ENCODE results near the gene MANEAL.

DNA sequence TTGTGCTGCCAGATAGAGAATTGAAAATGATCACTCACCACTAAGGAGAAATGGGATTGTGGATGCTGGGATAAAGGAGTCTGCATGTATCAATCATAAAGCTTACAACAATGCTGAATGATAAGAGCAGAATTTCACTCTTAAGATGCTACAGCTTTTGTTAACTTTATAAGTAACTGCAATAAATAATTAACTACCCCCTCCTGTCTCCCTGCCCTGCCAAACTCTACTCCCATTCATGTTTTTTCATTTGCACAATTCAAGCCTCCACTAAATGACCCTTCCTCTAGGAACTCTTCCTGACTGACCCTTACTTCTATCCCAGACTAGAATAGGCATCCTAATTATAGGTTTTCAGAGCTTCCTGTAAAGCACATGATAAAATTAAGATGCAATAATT, 50.9 kb downstream of the MANEAL start:
- TF ChIP-seq, protein P1, sequence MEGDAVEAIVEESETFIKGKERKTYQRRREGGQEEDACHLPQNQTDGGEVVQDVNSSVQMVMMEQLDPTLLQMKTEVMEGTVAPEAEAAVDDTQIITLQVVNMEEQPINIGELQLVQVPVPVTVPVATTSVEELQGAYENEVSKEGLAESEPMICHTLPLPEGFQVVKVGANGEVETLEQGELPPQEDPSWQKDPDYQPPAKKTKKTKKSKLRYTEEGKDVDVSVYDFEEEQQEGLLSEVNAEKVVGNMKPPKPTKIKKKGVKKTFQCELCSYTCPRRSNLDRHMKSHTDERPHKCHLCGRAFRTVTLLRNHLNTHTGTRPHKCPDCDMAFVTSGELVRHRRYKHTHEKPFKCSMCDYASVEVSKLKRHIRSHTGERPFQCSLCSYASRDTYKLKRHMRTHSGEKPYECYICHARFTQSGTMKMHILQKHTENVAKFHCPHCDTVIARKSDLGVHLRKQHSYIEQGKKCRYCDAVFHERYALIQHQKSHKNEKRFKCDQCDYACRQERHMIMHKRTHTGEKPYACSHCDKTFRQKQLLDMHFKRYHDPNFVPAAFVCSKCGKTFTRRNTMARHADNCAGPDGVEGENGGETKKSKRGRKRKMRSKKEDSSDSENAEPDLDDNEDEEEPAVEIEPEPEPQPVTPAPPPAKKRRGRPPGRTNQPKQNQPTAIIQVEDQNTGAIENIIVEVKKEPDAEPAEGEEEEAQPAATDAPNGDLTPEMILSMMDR (conservative IDR thresholded peaks at IDR 0.05; ENCODE audit: low read depth, low read length): no peak
- TF ChIP-seq POLR2A (IDR thresholded peaks at IDR 0.05; ENCODE audit: low read depth, low read length): no peak
- TF ChIP-seq RFX5 (IDR thresholded peaks at IDR 0.05; ENCODE audit: low read depth, low read length): no peak
- no peak for TF ChIP-seq RCOR1 (IDR thresholded peaks at IDR 0.05; ENCODE audit: insufficient replicate concordance, low read length)
- TF ChIP-seq CHD1 (IDR thresholded peaks at IDR 0.05; ENCODE audit: low read depth, low read length): no peak
- TF ChIP-seq SMC3 (IDR thresholded peaks at IDR 0.05; ENCODE audit: low read depth, low read length): no peak
